Suprapubic skin (tissue), 4 donors: ENCODE measurements around the gene NPEPL1. TPM values are rescaled to one million over a fixed set of nuclear protein-coding genes. Genes with fewer than 3 reads are reported as not detected.
A peak's percentile ranks its signal among the peaks of the same experiment; 100 is the strongest.

Experiments
- DNase-seq, 2 donors: peaks; one replicate each; pipeline ENCODE4 v3.0.0-alpha.2; 2019; ENCODE audit warnings: low spot score in 2 of 2
- H3K27ac ChIP-seq: fragments of 200-600 bp; sonication (generic); one replicate; pipeline ENCODE4 v1.5.1; 2019
- H3K27me3 ChIP-seq: fragments of 200-600 bp; sonication (generic); one replicate; pipeline ENCODE4 v1.5.1; 2019
- H3K36me3 ChIP-seq: fragments of 200-600 bp; sonication (generic); one replicate; pipeline ENCODE4 v1.5.1; 2019
- H3K4me1 ChIP-seq: fragments of 200-600 bp; sonication (generic); one replicate; pipeline ENCODE4 v1.5.1; 2019
- H3K4me3 ChIP-seq: fragments of 200-600 bp; sonication (generic); one replicate; pipeline ENCODE4 v1.5.1; 2019; ENCODE audit warnings: mild to moderate bottlenecking
- H3K9me3 ChIP-seq: fragments of 200-600 bp; sonication (generic); one replicate; pipeline ENCODE4 v1.5.1; 2019
- EP300 ChIP-seq: sonication (generic); formaldehyde crosslinking; IDR thresholded peaks from one replicate; pipeline ENCODE4 v1.6.1; 2017; ENCODE audit warnings: antibody characterized with exemption
- POLR2A ChIP-seq, 2 donors: fragments of 450-650 bp; IDR thresholded peaks; one replicate each; pipeline ENCODE4 v1.6.1; 2017; ENCODE audit warnings: antibody characterized with exemption in 2 of 2, mild to moderate bottlenecking in 2 of 2, moderate library complexity in 2 of 2
- POLR2AphosphoS5 ChIP-seq, 3 donors: sonication (generic); formaldehyde crosslinking; IDR thresholded peaks; one replicate each; pipeline ENCODE4 v1.6.1; 2017; ENCODE audit warnings: antibody characterized with exemption in 3 of 3
- WGBS: methylation state at CpG from one replicate; pipeline ENCODE4 v1.1.5; 2018; 5-methylcytosine and 5-hydroxymethylcytosine counted together
- total RNA-seq, 4 donors: library from RNA; depleted of rRNA; stranded (reverse); fragments of >200 nt; gene quantifications; one replicate each; pipeline ENCODE4 v1.1.0, GENCODE V29; 2016
- TF ChIP-seq, protein P1 (sequence below), 2 donors: fragments of 200-600 bp in 1 of 2; fragments of 450-650 bp in 1 of 2; sonication (generic) in 1 of 2; IDR thresholded peaks; one replicate each; pipeline ENCODE4 v1.5.1; 2016 to 2019; ENCODE audit warnings: antibody characterized with exemption in 2 of 2, mild to moderate bottlenecking in 1 of 2, moderate library complexity in 1 of 2

Gene NPEPL1
- total RNA-seq, 4 donors from 2014 or later = 21.0 to 69.2 (median 42.0) TPM

- no peak for DNase-seq
- H3K4me3 ChIP-seq = no peak overlapping the region
- H3K4me1 ChIP-seq = no peaks in the 10 kb centered on the region
- TF ChIP-seq EP300 (no peak), POLR2A (IDR thresholded peaks at IDR 0.05) (no peak), POLR2AphosphoS5 (IDR thresholded peaks at IDR 0.05) (no peak)
- TF ChIP-seq, protein P1, sequence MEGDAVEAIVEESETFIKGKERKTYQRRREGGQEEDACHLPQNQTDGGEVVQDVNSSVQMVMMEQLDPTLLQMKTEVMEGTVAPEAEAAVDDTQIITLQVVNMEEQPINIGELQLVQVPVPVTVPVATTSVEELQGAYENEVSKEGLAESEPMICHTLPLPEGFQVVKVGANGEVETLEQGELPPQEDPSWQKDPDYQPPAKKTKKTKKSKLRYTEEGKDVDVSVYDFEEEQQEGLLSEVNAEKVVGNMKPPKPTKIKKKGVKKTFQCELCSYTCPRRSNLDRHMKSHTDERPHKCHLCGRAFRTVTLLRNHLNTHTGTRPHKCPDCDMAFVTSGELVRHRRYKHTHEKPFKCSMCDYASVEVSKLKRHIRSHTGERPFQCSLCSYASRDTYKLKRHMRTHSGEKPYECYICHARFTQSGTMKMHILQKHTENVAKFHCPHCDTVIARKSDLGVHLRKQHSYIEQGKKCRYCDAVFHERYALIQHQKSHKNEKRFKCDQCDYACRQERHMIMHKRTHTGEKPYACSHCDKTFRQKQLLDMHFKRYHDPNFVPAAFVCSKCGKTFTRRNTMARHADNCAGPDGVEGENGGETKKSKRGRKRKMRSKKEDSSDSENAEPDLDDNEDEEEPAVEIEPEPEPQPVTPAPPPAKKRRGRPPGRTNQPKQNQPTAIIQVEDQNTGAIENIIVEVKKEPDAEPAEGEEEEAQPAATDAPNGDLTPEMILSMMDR (IDR thresholded peaks at IDR 0.05) = no peak
- H3K27me3 ChIP-seq = peaks cover 6% of the 10 kb centered on the region
- peaks cover 3% of the 10 kb centered on the region for H3K9me3 ChIP-seq
- no peaks in the 10 kb centered on the region for H3K36me3 ChIP-seq
- WGBS = 87% methylated on average over 2 of the region's 2 CpGs
- H3K27ac ChIP-seq = no peak overlapping the region
Observed at GRCh38 chr20:58731192-58731591, 38.6 kb downstream of the NPEPL1 start.

GRCh38 chr20:58737198-58737597 lies 44.6 kb downstream of the NPEPL1 start:
- H3K27me3 ChIP-seq = peaks cover 18% of the 10 kb centered on the region
- no peaks in the 10 kb centered on the region for H3K4me1 ChIP-seq
- H3K27ac ChIP-seq = no peak overlapping the region
- TF ChIP-seq, protein P1 (IDR thresholded peaks at IDR 0.05) = no peak
- TF ChIP-seq EP300 (no peak), POLR2AphosphoS5 (IDR thresholded peaks at IDR 0.05) (no peak), POLR2A (IDR thresholded peaks at IDR 0.05) (no peak)
- no peak overlapping the region for H3K4me3 ChIP-seq
- WGBS = 77% methylated on average over 1 of the region's 1 CpG
- no peak for DNase-seq
- no peaks in the 10 kb centered on the region for H3K9me3 ChIP-seq
- no peaks in the 10 kb centered on the region for H3K36me3 ChIP-seq

GRCh38 chr20:58740356-58741308 lies 48.0 kb downstream of the NPEPL1 start:
- peak in 1 of 2 donors; percentile 14 for DNase-seq
- Histone ChIP-seq H3K9me3 (no peaks in the 10 kb centered on the region), H3K4me1 (no peaks in the 10 kb centered on the region), H3K4me3 (no peak overlapping the region), H3K27me3 (peaks cover 33% of the 10 kb centered on the region), H3K36me3 (no peaks in the 10 kb centered on the region), H3K27ac (no peak overlapping the region)
- 84% methylated on average over 9 of the region's 10 CpGs for WGBS
- TF ChIP-seq POLR2AphosphoS5 (IDR thresholded peaks at IDR 0.05) (no peak), EP300 (no peak), POLR2A (IDR thresholded peaks at IDR 0.05) (no peak)
- TF ChIP-seq, protein P1 (IDR thresholded peaks at IDR 0.05) = no peak

DNA sequence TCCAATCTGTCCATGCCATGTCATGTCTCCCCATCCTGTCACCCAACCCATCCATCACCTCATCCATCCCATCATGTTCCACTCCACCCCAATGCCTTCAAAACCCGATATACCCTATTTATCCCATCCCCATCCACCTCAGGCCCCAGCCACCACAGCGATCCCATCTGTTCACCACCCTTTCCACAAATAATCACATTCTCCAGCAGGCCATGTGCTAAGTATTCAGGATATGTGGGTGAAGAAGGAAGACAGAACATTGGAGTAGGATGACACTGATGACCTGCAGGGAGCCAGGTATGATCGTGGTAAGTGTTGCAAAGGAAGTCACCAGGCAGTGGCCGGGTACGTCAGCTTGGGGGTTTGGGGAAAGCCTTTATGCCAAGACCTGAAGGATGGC lies 48.8 kb downstream of the NPEPL1 start:
- Histone ChIP-seq H3K4me1 (no peaks in the 10 kb centered on the region), H3K27me3 (peaks cover 39% of the 10 kb centered on the region), H3K9me3 (no peaks in the 10 kb centered on the region), H3K4me3 (no peak overlapping the region), H3K27ac (no peak overlapping the region), H3K36me3 (no peaks in the 10 kb centered on the region)
- TF ChIP-seq, protein P1 (IDR thresholded peaks at IDR 0.05) = no peak
- TF ChIP-seq EP300 (no peak), POLR2AphosphoS5 (IDR thresholded peaks at IDR 0.05) (no peak), POLR2A (IDR thresholded peaks at IDR 0.05) (no peak)
- 86% methylated on average over 5 of the region's 5 CpGs for WGBS
- peak in 1 of 2 donors; percentile 29 for DNase-seq
